Neural cell (in vitro differentiated cells): ENCODE data around the gene CLCA4.

Experiments used
- CTCF ChIP-seq: fragments of 450-650 bp; IDR thresholded peaks from 2 replicates; pipeline ENCODE4 v1.5.1; 2014; ENCODE audit warnings: antibody characterized with exemption, mild to moderate bottlenecking, moderate library complexity; ENCODE audit not compliant: poor library complexity, severe bottlenecking
- POLR2AphosphoS5 ChIP-seq: IDR thresholded peaks from 2 replicates; pipeline ENCODE4 v1.6.1; 2012

GRCh38 chr1:86596741-86597290 lies 49.9 kb downstream of the CLCA4 start:
- no peak for TF ChIP-seq CTCF
- no peak for TF ChIP-seq POLR2AphosphoS5
